GM12801 (cell line): ENCODE measurements around the gene GALNTL6.

ENCODE experiments used
- TF ChIP-seq, protein P1 (sequence below): IDR thresholded peaks from one replicate; pipeline ENCODE4 v1.5.1; 2011; ENCODE audit warnings: control low read depth; ENCODE audit not compliant: insufficient read length; ENCODE audit errors: extremely low read depth

The GALNTL6 gene

GRCh38 chr4:172736046-172736445 is 922.8 kb downstream of the GALNTL6 start:
- TF ChIP-seq, protein P1, sequence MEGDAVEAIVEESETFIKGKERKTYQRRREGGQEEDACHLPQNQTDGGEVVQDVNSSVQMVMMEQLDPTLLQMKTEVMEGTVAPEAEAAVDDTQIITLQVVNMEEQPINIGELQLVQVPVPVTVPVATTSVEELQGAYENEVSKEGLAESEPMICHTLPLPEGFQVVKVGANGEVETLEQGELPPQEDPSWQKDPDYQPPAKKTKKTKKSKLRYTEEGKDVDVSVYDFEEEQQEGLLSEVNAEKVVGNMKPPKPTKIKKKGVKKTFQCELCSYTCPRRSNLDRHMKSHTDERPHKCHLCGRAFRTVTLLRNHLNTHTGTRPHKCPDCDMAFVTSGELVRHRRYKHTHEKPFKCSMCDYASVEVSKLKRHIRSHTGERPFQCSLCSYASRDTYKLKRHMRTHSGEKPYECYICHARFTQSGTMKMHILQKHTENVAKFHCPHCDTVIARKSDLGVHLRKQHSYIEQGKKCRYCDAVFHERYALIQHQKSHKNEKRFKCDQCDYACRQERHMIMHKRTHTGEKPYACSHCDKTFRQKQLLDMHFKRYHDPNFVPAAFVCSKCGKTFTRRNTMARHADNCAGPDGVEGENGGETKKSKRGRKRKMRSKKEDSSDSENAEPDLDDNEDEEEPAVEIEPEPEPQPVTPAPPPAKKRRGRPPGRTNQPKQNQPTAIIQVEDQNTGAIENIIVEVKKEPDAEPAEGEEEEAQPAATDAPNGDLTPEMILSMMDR, result no peak

- TF ChIP-seq, protein P1, result no peak
Observed at GRCh38 chr4:172740434-172740833, 927.2 kb downstream of the GALNTL6 start.

- TF ChIP-seq, protein P1, result no peak
Observed at GRCh38 chr4:172750910-172751309, 937.7 kb downstream of the GALNTL6 start.

GRCh38 chr4:172751550-172751949 is 938.3 kb downstream of the GALNTL6 start:
- TF ChIP-seq, protein P1, result no peak

- TF ChIP-seq, protein P1, result no peak
Observed at GRCh38 chr4:172758586-172759340, 945.6 kb downstream of the GALNTL6 start.

- TF ChIP-seq, protein P1, result no peak
Observed at GRCh38 chr4:172760512-172760911, 947.3 kb downstream of the GALNTL6 start.

DNA sequence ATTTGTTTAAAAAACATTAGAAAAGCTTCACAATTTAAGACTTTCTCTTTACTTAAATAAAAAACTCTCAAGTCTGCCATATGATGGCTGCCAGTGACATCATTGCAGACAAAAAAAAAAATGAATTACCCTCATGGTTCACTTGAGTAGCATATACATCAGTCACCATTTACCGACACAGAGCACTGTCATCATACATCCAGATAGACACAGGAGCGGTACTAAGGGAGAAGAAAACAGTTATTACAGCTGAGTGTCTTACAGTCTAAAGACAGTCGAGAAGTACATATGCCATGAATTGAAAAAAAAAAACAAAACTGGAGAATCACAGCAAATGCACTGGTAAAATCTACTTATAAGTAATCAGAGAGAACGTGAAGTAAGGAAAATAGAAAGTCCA is 949.7 kb downstream of the GALNTL6 start:
- TF ChIP-seq, protein P1, result no peak
